Measurements from ENCODE around the gene ST6GAL1.

Gene ST6GAL1

GRCh38 chr3:186933816-186934215 lies 3.5 kb downstream of the ST6GAL1 start:
- TF ChIP-seq CTCF (IDR thresholded peaks at IDR 0.05), result no peak

GRCh38 chr3:186935133-186935532 lies 4.8 kb downstream of the ST6GAL1 start:
- no peak for TF ChIP-seq CTCF (IDR thresholded peaks at IDR 0.05)

GRCh38 chr3:186937017-186937875 lies 6.9 kb downstream of the ST6GAL1 start:
- TF ChIP-seq CTCF (IDR thresholded peaks at IDR 0.05), result no peak

- no peak for TF ChIP-seq CTCF (IDR thresholded peaks at IDR 0.05)
Measured at GRCh38 chr3:186938716-186939115, 8.4 kb downstream of the ST6GAL1 start.

- no peak for TF ChIP-seq CTCF (IDR thresholded peaks at IDR 0.05)
Measured at GRCh38 chr3:186939536-186939935, 9.2 kb downstream of the ST6GAL1 start.

GRCh38 chr3:186940967-186941366 lies 10.6 kb downstream of the ST6GAL1 start:
- no peak for TF ChIP-seq CTCF (IDR thresholded peaks at IDR 0.05)

GRCh38 chr3:186942168-186942567 lies 11.8 kb downstream of the ST6GAL1 start:
- no peak for TF ChIP-seq CTCF (IDR thresholded peaks at IDR 0.05)

All from LNCAP (cell line).